Nephron progenitor cell (in vitro differentiated cells): Measurements from ENCODE around the gene MORC1.
A peak's percentile ranks its signal among the peaks of the same experiment; 100 is the strongest.

Experiments used
- DNase-seq: peaks from one replicate; pipeline ENCODE4 v3.0.0; 2021
- H3K27ac Mint-ChIP-seq: 2 replicates; pipeline ENCODE4 v1.8.0; 2021; ENCODE audit warnings: mild to moderate bottlenecking, moderate library complexity, mixed read lengths
- H3K27me3 Mint-ChIP-seq: 2 replicates; pipeline ENCODE4 v1.8.0; 2021; ENCODE audit warnings: mild to moderate bottlenecking, low read depth, mixed read lengths; ENCODE audit not compliant: poor library complexity
- H3K36me3 Mint-ChIP-seq: 2 replicates; pipeline ENCODE4 v1.8.0; 2021; ENCODE audit warnings: low read depth, mixed read lengths
- H3K4me1 Mint-ChIP-seq: 2 replicates; pipeline ENCODE4 v1.8.0; 2021; ENCODE audit warnings: mixed read lengths
- H3K4me3 Mint-ChIP-seq: 2 replicates; pipeline ENCODE4 v1.8.0; 2021; ENCODE audit warnings: mild to moderate bottlenecking, moderate library complexity, mixed read lengths
- H3K9me3 Mint-ChIP-seq: 2 replicates; pipeline ENCODE4 v1.8.0; 2021; ENCODE audit warnings: mild to moderate bottlenecking, moderate library complexity, mixed read lengths
- TF ChIP-seq, protein P1 (sequence below): fragments of 200-600 bp; sonication (generic); IDR thresholded peaks from 2 replicates; pipeline ENCODE4 v1.5.0; 2021; ENCODE audit warnings: antibody characterized with exemption

The MORC1 gene

DNA sequence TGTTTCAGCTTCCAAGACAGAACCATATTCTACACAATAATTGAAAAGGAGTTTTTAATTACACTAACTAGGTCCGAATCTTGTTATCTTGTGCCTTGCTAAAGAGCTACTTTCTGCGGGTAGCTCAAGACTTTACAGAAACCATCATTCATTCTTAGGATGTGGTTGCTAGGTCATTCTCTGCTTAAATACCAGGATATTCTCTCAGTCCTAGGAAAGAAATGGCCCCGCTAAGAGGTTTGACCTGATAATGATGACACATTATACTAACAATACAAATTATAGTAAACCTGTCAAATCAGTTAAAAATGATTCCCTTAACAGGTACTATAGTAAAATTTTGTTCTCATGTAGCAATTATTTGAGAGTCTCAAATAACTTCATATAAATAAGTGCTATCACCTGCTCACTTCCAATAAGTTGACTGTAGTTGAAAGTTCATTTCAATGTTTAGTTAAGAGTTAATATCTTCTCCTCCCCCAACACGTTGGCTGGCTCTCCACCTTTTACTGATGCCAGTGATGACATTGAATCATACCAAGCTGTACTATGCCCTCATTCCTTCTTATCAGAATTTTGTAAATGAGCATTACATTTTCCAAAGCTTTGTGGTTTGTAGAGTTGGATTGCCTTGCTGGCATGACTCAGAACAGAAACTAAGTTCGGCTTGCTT is 15.0 kb upstream of the MORC1 start:
- H3K4me1 Mint-ChIP-seq, result peaks cover 49% of the 10 kb centered on the region
- TF ChIP-seq, protein P1, sequence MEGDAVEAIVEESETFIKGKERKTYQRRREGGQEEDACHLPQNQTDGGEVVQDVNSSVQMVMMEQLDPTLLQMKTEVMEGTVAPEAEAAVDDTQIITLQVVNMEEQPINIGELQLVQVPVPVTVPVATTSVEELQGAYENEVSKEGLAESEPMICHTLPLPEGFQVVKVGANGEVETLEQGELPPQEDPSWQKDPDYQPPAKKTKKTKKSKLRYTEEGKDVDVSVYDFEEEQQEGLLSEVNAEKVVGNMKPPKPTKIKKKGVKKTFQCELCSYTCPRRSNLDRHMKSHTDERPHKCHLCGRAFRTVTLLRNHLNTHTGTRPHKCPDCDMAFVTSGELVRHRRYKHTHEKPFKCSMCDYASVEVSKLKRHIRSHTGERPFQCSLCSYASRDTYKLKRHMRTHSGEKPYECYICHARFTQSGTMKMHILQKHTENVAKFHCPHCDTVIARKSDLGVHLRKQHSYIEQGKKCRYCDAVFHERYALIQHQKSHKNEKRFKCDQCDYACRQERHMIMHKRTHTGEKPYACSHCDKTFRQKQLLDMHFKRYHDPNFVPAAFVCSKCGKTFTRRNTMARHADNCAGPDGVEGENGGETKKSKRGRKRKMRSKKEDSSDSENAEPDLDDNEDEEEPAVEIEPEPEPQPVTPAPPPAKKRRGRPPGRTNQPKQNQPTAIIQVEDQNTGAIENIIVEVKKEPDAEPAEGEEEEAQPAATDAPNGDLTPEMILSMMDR, result no peak
- no peak overlapping the region for H3K27ac Mint-ChIP-seq
- no peak for DNase-seq
- H3K27me3 Mint-ChIP-seq, result peaks cover 3% of the 10 kb centered on the region
- no peak overlapping the region for H3K4me3 Mint-ChIP-seq
- peaks cover 19% of the 10 kb centered on the region for H3K9me3 Mint-ChIP-seq
- H3K36me3 Mint-ChIP-seq, result peaks cover 9% of the 10 kb centered on the region

DNA sequence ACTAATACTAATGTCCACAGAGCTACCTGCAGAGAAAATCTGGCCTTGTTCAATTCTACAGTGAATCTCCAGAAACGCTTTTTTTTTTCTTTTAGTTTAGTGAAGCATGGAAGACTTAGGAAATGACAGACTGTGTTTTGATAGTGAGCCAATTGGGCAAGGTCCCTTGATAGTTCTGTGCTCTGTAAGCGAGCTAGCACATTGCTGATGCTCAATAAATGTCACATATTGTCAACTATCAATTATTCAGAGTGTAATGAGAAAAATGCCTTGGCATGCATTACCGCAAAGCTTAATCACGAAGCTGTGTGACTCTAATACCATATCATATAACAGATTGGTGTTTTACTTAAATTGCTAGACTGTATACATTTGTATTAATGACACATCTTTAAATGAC is 13.3 kb upstream of the MORC1 start:
- H3K27ac Mint-ChIP-seq, result peak overlapping the region; percentile 78
- no peak overlapping the region for H3K4me3 Mint-ChIP-seq
- H3K4me1 Mint-ChIP-seq, result peaks cover 44% of the 10 kb centered on the region

DNA sequence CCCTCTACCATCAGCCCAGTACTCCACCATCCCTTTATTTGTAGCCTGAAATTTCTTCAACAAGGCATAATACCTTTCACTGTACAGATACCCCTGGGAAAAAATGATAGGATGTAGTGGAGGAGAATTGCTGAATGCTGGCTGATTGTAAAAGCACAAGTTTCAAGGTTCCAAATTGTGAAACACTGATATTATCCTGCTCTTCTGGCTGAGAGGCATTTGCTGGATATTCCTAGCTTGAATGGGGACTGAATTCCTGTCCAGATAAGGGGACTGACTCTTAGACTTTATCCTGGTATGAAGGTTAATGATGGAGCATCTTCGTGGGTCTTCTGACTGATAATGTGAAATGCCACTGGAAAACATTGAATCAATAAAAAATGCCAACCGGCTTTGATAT is 9.6 kb upstream of the MORC1 start:
- peaks cover 32% of the 10 kb centered on the region for H3K9me3 Mint-ChIP-seq
- peaks cover 3% of the 10 kb centered on the region for H3K27me3 Mint-ChIP-seq
- H3K36me3 Mint-ChIP-seq, result peaks cover 15% of the 10 kb centered on the region
- peaks cover 50% of the 10 kb centered on the region for H3K4me1 Mint-ChIP-seq
- peak overlapping the region; percentile 34 for H3K27ac Mint-ChIP-seq
- TF ChIP-seq, protein P1, result no peak
- no peak overlapping the region for H3K4me3 Mint-ChIP-seq
- DNase-seq, result no peak

More for the DNA sequence above, 13.3 kb upstream of the MORC1 start:
- peaks cover 3% of the 10 kb centered on the region for H3K27me3 Mint-ChIP-seq
- TF ChIP-seq, protein P1, result no peak
- H3K36me3 Mint-ChIP-seq, result peaks cover 9% of the 10 kb centered on the region
- DNase-seq, result no peak
- H3K9me3 Mint-ChIP-seq, result peaks cover 19% of the 10 kb centered on the region

DNA sequence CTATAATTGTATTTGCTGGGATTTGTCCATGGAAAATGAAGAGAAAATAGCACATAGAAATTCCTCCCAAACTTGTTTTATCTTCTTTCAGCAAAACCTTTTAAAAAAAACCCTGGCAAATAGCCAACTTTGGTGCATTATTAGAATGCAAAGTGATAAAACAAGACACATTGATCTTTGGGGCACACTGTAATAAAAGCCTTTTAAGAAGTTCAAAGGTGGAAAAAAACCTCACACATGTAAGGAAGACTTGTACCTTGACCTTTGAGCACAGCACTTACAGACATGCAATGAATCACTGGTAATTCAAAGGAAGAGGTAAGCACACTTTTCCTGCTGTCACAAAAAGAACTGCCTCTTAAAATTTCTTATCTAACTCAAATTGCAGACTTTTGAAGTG is 8.0 kb upstream of the MORC1 start:
- no peak for DNase-seq
- Mint-ChIP-seq H3K27me3 (peaks cover 4% of the 10 kb centered on the region), H3K4me3 (peak overlapping the region; percentile 37), H3K9me3 (peaks cover 44% of the 10 kb centered on the region), H3K36me3 (peaks cover 26% of the 10 kb centered on the region), H3K4me1 (peaks cover 49% of the 10 kb centered on the region), H3K27ac (peak overlapping the region; percentile 81)
- TF ChIP-seq, protein P1, result no peak

DNA sequence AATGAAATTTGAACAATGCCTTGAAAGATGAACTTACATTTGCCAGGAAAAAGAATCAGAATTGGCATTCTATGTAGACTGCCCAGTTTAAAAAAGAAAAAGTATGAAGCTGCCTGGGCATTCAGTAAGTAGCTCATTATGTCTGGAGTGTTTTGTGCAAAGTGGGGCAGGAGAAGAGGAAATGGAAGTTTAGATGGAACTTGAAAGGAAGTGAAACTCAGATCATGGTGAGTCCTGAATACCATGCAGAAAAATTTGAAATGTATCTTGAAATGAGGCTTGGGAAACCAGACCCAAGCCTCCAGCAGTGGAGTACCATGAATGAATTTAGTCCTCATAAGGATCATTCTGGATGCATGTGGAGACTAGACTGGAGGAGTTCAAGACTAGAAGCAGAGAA is 4.8 kb upstream of the MORC1 start:
- Mint-ChIP-seq H3K27me3 (peaks cover 8% of the 10 kb centered on the region), H3K9me3 (peaks cover 28% of the 10 kb centered on the region), H3K4me1 (peaks cover 56% of the 10 kb centered on the region), H3K27ac (peak overlapping the region; percentile 86), H3K36me3 (peaks cover 17% of the 10 kb centered on the region), H3K4me3 (peak overlapping the region; percentile 31)
- DNase-seq, result no peak
- TF ChIP-seq, protein P1, result no peak

DNA sequence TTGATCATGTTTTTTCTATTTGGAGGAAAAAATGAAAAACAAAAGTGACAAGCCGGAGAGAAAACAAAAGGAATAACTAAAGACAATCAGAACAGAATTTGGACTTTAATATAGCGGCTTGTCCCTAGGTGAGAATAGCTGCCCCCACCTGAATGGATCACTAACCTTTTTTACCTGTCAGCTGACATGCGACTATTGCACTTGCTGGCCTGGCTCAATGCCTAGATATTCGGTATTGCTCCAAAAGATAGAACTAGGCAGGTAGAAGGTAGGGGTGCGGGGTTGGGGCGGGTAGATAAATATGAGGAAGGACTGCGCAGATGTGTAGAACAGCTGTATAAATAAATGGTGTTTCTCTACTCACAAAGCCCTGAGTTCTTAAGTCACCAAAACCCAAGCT is 650 bp upstream of the MORC1 start:
- DNase-seq, result no peak
- peaks cover 17% of the 10 kb centered on the region for H3K36me3 Mint-ChIP-seq
- peaks cover 30% of the 10 kb centered on the region for H3K9me3 Mint-ChIP-seq
- H3K4me1 Mint-ChIP-seq, result peaks cover 57% of the 10 kb centered on the region
- H3K27me3 Mint-ChIP-seq, result peaks cover 8% of the 10 kb centered on the region
- TF ChIP-seq, protein P1, result no peak
- no peak overlapping the region for H3K27ac Mint-ChIP-seq
- no peak overlapping the region for H3K4me3 Mint-ChIP-seq
